Fibroblast of skin of left biceps (primary cell): ENCODE results near the gene TTYH3.

ENCODE experiments used
- DNase-seq, 2 experiments: peaks; one replicate each; pipeline ENCODE4 v3.0.0-alpha.2; 2013; ENCODE audit warnings: low read depth in 2 of 2

TTYH3 gene

DNA sequence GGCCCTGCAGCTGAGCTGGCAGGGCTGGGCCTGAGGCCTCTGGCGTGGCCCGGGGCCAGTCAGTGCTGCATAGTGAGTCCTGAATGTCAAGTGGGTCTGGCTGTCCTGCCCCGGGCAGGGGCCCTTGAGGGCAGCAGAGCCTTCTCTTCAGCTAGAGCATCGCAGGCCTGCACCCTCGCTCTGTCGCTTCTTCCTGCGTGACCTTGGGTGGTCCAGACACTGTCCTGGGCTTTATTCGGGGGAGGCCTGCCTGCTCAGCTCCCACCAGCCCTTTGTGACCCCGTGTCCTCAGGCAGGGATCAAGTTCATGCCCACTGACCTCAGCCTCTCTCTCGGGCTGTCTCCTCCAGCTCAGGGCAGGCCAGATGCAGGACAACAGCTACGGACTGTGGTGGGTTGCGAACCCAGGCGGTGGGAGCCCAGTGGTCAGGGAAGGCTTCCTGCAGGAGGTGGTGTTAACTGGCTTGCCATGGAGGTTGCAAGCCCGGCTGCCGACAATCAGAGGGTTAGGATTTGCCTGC lies 3.4 kb downstream of the TTYH3 start:
- DNase-seq = no peak

DNA sequence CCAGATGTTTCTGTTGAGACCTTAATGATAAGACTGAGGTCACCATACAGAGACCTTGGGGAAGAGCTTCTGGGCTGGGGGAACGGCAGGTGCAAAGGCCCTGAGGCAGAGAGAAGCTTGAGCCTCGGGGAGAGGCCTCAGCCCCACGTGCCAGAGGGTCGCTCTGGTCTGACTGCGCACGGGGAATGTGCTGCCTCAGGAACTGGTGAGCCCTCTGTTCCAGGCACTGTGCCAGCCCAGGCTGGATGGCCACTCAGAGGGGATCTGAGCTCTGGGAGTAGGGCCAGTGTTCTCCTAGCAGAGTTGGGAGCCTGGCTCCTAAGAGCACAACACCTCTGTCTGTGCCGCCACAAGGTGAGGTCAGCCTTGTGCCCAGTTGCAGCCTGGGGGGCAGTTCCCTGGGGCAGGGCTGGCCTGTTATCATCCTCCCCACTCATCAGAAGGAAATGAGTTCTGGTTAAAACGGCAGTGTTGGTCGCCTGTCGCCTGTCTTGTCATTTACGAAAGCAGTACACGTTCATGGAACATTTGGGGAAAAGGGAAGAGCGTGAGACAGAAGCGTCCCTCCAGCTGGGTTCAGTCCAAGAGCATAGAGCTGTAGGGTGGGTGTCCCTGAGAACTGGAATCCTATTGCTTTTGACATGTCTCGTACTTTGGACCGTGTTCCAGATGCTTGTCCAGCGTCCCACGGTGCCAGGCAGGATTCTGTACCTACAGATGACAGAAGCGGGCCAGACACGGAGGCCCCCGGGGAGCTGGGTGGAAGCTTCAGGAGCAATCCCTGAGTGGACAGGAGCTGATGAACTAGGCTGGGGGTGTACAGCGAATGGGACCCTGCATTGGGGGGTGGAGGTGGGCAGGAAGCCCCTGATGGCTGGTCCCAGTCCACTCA lies 4.3 kb downstream of the TTYH3 start:
- DNase-seq = no peak

DNA sequence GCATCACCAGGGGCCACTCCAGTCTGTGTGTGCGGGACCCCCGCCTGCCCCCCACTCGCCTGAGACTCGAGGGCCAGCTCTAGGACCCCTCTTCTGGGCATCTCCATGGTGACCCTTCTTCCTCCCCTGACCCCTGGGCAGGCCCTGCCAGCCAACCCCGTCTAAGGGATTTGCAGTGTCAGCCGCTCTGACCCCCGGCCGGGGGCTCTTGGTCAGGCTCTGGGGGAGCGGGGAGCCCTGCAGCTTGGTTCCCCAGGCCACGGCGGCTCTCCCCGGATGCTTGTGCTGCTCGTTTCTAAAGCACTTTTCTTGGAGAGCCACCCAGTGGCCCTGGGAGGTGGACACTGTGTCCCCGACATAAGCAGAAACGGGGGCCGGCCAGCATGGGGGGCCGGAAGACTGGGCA lies 5.3 kb downstream of the TTYH3 start:
- no peak for DNase-seq

DNA sequence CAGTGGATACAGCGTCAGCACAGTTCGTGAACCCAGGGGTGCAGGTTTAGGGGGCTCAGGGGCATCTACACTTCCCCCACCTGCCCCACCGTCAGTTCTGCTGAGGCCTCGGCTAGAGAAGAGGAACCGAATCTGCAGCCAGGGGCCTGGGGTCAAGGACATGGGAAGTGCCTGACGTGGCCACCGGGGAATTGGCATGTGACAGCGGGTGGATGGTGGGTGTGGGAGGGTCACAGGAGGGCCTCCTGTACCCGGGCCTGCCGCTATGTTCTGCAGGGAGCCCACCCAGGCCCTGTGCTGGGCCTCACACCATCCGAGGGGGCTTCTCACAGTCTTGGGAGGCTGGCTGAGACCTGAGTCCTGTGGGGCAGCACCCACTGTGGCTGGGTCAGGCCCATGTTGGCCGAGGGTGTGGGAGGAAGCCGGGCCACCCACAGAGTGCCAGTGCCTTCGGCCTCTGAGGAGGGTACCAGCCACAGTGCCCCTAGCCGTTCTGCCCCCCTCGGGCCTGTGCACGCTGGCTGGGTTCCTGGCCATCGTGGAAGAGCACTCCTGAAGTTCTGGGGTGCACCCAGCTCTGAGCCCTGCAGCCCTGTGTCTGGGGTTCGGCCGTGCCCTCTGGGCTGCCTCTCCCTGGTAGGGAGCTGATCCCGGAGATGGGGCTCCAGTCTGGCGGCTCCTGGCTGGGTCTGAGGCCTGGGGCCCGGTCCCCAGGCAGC lies 5.9 kb downstream of the TTYH3 start:
- no peak for DNase-seq

DNA sequence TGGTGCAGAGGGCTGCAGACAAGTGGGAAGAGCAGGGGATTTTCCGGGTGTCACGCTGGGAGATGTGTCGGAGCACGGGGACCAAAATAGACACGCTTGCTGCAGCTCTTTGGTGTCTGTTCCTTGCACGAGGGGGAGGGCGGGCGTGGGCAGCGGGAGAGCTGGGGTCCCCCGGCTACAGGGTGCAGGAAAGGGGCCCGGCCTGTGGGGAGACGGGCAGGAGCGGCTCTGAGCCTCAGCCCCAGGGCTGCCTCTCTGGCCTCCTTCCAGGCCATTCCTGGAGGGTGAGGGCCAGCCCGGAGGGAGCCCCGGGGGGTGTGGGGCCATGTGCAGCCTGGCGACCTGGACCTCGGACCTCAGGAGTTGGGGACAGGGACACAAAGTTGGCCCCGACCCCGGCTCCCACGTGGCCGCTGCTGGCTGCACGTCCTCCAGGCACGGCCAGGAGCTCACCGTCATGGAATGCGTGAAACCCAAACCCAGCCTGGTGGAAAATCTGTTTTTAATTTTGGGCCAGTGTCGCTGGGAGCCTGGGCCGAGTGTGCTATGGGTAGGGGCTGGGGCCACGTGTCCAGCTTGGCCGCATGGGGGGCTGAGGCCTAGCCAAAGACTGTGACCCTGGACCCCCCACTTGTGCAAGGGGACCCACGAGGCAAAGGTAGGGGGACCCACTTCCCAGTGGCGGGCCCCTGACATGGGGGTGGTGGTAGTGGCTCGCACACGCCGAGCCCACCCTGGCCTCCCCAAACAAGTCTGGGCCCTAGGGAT lies 6.6 kb downstream of the TTYH3 start:
- peak; percentile 73 to 75 for DNase-seq

DNA sequence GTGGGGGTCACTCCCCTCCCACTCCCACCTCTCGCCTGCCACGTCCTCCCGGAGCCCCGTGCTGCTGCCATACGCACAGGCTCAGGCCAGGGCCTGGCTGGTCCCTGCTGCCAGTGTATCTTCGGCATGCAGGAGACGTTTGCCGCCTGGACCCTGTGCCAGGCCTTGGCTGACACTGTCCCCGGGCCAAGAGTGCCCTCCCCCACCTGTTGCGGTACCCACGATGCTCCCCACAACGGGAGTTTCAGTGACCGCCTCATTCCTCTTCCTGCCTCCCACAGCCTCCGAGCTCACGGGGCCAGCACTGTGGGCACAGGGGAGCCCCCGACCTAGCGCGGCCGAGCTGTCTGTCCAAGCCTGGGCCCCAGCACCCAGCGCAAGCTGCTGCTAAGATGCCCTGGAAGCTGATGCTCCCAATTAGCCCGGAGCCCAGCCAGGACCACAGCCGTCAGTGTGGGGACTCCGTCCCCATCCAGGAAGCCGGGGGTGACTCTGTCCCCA lies 7.4 kb downstream of the TTYH3 start:
- no peak for DNase-seq

DNA sequence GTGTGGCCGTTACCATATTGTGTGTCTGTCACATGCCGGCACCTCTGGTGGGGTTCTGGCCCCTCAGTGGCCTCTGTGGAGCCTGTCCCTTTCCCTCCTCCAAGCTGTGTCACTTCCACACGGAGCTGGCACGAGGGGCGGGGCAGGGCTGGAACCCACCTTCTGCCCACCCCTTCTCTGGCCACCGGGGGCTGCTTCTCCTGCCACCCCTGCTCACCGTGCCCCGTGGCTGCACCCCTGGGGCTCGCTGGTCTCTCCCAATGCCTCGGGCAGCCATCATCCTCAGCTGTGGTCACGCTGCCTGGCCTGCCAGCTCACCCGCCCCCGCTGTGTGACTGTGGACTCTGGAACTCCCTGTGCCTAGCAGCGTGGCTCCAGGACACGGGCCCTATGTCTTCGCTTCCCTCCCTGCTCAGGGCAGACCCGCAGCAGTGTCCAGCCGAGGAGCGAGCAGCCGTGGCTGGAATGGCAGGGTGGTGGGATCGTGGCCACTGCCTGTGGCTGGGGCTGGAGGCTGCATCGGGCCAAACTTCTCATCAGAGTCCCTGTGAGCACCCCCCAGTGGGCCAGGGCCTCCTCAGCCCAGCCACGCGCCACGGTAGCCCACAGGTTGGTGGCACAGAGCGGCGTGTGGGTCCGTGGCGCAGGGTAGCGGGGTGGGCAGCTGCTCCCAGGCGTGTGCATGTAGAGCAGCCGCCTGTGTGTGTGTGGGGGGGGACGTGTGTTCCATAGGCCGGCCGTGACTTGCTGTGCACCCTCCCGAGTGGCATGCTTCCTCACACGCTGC lies 8.1 kb downstream of the TTYH3 start:
- DNase-seq = no peak

DNA sequence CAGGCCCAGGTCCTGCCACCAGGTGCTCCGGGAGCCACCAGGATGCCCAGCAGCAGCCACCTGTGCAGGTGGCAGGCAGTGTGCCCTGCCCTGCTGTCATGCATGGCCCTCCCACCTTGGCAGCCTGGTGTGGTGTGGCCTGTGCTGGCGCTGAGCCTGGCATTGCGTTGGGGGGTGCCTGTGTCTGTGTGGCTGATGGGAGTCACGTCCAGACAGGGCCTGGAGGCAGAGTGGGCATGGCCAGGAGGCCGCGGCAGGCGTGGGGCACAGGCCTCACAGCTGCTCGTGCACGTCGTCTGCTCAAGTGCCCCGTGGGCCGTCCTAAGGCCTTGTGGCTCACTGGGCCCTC lies 8.7 kb downstream of the TTYH3 start:
- no peak for DNase-seq

DNA sequence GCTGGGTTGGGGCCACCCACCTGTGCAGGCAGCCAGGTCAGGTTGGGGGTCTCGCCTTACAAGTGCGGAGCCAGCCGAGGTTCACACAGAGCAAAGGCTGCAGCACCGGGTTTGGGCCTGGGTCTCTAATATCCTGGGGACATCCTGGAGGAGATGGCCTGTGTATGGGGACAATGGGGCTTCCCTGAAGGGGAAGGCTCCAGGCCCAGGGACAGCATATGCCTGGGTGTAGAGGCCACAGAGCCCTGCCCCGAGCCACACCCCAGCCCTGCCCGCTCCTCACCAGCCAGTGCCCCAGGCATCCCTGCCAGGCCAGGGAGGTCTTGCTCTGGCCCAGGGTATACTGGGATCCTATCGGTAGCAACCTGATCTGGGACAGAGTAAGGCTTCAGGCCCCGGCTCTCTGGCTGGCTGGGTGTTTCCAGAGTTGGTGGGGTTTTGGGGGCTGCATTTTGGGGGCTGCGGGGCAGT lies 9.1 kb downstream of the TTYH3 start:
- DNase-seq = no peak

DNA sequence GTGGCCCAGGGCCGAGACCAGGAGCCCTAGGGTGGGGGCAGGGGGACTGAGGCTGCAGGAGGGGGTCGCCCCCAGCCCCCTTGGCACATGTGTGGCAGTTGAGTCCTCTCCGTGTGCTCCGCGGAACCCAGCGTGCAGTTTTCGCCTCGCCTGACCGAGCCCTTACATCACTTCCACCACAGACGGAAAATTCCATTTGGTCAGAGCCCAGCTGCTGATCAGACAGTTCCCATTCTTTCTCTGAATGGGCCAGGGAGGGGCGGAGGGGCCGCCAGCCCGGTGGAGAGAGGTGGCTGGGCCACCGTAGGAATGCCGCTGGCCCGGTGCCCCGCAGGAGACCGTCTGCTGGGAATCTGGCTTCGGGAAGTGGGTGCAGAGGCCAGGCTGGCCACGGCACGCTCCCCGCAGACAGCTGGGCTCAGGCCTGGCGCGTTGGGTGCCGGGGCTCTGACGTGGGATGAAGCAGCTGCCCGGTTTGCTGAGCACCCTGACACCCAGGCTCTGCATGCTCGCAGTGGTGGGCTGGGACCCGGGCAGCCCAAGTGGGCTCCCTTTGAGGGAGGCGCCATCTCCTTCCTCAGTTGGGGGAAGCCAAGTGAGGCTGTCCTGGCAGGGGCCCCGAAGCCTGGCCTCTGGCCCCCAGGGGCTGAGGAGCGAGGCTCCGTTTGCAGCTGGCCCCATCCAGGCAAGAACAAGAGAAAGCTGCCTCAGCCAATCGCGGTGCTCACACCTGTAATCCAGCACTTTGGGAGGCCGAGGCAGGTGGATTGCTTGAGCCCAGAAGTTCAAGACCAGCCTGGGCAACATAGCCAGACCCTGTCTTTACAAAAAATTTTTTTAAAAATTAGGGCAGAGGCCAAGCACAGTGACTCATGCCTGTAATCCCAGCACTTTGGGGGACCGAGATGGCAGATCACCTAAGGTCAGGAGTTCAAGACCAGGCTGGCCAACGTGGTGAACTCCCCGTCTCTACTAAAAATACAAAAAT lies 9.9 kb downstream of the TTYH3 start:
- DNase-seq = peak; percentile 73 to 78

DNA sequence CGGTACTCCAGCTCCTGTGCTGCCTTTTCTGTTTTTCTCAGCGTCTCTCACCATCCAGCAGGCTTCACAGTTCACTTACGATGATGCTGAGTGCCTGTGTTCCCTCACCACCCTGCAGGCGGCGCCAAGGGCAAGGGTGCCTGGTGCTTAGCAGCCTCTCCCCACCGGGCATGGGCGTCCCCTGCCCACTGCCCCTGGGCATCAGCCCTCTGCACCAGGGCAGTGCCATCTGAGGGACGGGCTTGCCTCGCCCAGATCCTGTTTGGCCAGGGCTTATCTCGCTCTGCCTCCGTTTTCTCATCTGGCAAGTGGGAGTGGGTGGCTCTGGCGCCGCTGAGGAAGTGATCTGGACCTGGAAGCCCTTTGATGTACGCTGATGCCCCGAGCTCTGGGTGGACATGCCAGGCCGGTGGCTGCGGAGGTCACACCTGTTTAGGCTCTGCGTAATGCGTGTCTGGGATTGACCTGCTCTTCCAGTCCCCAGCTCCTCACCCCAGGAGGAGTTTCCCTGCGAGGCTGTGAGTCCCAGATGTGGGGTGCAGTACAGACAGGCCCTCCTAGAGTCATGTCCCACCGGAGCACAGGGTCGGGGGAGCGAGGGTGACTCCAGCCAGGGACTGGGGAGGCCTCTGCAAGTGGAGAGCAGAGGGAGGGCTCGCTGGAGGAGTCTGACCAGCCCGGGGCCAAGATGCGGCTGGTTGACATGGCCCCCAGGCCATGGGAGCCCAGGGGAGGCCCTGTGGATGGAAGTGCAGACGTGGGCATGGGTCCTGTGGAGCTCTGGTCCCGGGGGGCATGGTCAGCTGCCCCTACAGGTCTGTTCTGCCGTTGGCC lies 11.8 kb downstream of the TTYH3 start:
- no peak for DNase-seq

DNA sequence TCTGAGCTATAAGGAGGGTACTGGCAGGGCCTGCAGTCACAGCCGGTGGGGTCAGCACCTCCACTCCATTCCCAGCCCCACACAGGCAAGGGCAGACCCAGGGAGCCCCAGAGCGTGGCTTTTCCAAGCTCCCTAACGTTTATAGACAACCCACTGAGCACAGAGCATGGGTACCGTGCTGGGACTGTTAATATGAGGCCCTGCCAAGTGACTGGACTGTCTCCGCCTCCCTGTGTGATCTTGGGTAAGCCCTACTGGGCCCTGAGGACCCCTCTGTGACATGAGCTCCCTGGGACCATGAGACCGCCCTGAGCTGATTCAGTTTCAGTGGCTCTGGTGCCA lies 12.4 kb downstream of the TTYH3 start:
- DNase-seq = no peak

DNA sequence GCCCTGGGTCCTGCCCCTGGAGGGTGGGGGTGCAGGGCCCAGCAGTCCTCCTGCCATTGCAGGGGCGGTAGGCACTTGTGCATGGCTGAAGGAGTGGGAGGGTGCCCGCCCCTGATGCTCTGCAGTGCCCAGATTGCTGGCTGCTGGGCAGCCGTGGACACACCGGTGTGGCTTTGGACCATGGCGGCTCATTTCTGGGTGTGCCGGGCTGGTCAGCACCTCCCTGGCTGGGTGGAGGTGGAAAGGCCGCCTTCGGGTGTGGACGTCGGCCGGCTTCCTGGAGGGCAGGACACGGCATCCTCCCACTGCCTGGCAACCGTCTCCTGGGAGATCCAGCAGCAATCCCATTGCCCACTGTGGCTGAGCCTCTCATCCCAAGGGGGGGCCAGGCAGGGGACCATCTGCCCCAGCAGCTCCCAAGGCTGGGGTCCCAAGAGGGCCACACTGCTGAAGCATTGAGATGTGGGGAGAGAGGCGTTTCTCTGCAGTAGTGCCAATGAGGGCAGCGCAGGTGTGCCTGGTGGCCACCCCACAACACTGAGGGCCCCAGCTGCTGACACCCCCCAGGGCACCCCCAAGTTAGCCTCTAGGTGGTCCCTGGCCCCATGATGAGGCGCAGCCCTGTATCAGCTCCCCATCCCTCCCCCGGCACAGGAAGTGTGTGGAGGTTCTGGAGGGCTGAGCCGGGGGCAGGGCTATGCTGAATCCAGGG lies 12.9 kb downstream of the TTYH3 start:
- no peak for DNase-seq

DNA sequence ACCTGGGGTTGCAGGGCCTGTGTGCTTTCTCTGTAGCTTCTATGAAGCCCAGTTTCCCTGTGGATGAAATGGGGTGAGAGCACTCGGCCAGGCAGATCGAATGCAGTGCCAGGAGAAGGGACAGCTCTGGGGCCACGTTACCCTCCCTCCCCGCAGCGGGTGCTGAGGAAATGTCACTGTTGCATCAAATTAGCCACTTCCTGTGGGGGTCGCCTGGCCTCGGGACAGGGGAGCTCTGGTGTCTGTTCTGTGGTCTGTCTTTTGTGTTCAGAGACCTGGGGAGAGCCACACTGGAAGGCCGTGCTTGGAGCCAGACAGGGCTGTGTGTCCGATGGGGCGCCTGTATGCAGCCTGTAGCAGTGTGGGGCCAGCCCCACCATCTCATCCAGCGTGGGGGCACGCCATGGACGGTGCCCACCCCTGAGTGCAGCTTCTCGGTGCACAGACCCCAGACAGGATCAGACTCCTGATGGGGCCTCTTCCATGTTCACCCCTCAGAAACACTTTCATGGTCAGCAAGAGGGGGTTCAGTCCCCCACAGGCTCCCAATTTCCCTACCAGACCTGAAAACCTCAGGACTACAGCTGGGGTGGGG lies 13.6 kb downstream of the TTYH3 start:
- no peak for DNase-seq

DNA sequence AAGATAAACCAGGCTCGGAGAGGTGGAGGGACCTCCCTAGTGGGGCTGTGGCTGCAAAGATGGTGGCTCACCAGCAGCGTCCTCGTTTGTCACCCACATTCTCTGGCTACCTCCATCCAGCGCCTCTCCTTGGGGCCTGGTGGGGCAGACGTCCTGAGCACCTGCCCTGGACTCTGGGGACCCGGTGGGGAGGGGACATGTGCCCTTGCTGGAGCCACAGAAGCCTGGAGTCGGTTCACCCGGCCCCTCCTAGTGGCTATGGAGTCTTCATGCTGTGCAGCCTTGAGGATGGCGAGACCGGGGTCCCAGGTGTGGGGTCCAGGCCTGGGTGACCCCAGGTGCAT lies 14.5 kb downstream of the TTYH3 start:
- DNase-seq = no peak

DNA sequence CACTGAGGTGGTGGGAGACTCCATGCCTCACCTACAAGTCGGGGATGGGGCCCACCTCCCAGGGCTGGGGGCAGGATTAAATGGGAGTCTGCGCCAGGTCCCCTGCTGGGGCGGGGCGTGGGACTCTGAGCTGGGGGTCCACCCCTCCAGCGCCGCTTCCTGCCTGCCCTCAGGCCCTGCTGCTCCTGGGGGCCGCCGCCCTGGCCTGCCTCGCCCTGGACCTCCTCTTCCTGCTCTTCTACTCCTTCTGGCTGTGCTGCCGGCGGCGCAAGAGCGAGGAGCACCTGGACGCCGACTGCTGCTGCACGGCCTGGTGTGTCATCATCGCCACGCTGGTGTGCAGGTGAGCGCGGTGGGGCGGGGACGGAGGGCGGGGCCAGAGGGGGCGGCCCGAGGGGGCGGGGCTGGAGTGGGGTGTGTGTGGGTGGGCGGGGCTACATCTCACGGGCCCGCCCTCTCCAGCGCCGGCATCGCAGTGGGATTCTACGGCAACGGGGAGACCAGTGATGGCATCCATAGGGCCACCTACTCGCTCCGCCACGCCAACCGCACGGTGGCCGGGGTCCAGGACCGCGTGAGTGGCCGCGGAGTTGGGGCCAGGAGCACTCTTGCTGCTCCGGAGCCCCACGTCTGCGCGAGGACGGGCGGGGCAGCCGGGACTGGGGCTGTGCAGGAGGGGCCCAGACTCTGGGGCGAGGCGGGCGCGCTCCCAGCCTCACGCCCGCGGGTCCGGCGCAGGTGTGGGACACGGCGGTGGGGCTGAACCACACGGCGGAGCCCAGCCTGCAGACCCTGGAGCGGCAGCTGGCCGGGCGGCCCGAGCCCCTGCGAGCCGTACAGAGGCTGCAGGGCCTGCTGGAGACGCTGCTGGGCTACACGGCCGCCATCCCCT lies 15.1 kb downstream of the TTYH3 start:
- no peak for DNase-seq

DNA sequence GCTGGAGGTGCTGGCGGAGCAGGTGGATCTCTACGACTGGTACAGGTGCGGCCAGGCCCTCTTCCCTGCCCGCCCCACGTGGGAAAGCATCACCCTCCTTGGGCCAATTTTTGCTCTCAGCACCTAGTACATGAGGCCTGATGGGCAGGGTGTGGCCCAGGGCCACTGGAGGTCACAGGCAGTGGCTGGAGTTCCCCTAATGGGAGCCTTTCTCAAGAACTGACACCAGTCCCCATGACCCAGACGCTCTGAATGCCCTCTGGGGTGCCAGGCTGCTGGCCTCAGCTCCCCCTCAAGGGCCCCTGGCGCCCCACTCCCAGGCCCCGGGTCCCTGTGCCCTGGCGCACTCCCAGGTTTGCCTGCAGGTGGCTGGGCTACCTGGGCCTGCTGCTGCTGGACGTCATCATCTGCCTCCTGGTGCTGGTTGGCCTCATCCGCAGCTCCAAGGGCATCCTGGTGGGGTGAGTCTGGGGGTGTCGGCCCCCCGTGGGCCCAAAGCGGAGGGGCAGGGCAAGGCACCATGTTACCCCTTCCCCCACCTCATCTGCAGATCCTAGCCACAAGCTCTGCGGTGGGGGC lies 15.9 kb downstream of the TTYH3 start:
- DNase-seq = no peak
